Panc1 (cell line): ENCODE measurements around the gene HOMER2. TPM values are rescaled to one million over a fixed set of nuclear protein-coding genes. Genes with fewer than 3 reads are reported as not detected.

ENCODE experiments used
- ATAC-seq: fragments of 200-7000 bp; cut with Tn5 transposase; 2 replicates; pipeline ENCODE4 v1.9.1; 2020; ENCODE audit warnings: mild to moderate bottlenecking, moderate library complexity
- BruUV-seq: library from RNA; stranded (reverse); fragments of 400-500 nt; replicated peaks from 2 replicates; lab custom pipeline; 2021; lab: Mats Ljungman, UMichigan
- CTCF ChIA-PET: fragments of 300-600 bp; sonication (Branson Sonifier 250); formaldehyde crosslinking; loops from one replicate; lab custom pipeline; 2022; ENCODE audit warnings: antibody characterized with exemption; lab: Charles Lee
- POLR2A ChIA-PET: fragments of 300-600 bp; sonication (Branson Sonifier 250); formaldehyde crosslinking; loops from one replicate; lab custom pipeline; 2022; ENCODE audit warnings: antibody characterized with exemption; lab: Charles Lee
- DNase-seq: peaks from one replicate; pipeline ENCODE4 v3.0.0-alpha.2; 2010; ENCODE audit warnings: low read depth, low spot score
- H3K27ac ChIP-seq: 2 replicates; pipeline ENCODE4 v1.5.1; 2011; ENCODE audit warnings: mild to moderate bottlenecking, low read length, inconsistent platforms
- H3K27me3 ChIP-seq: fragments of 200-500 bp; sonication (Bioruptor generic); 2 replicates; pipeline ENCODE4 v1.6.0; 2014; ENCODE audit warnings: low read length, inconsistent platforms; ENCODE audit not compliant: control insufficient read depth, insufficient read depth
- H3K36me3 ChIP-seq: fragments of 200-500 bp; sonication (Bioruptor generic); 2 replicates; pipeline ENCODE4 v1.5.1; 2014; ENCODE audit warnings: inconsistent platforms, mild to moderate bottlenecking, low read length, moderate library complexity; ENCODE audit not compliant: control insufficient read depth, insufficient read depth
- H3K4me1 ChIP-seq: 2 replicates; pipeline ENCODE4 v1.5.1; 2011; ENCODE audit warnings: inconsistent platforms, mild to moderate bottlenecking, low read length, moderate library complexity; ENCODE audit not compliant: control insufficient read depth, insufficient read depth
- H3K4me3 ChIP-seq, 2 experiments: 2 replicates each; pipeline ENCODE4 v1.5.1; 2011 to 2012; ENCODE audit warnings: low read depth in 2 of 2, low read length in 2 of 2, mild to moderate bottlenecking in 2 of 2, inconsistent platforms in 1 of 2, moderate library complexity in 1 of 2
- H3K9me3 ChIP-seq: fragments of 200-500 bp; sonication (Bioruptor generic); 2 replicates; pipeline ENCODE4 v1.5.1; 2014; ENCODE audit warnings: low read depth, mild to moderate bottlenecking, inconsistent platforms, low read length, moderate library complexity; ENCODE audit not compliant: control insufficient read depth, insufficient read depth
- CTCF ChIP-seq: fragments of 450-650 bp; IDR thresholded peaks from 2 replicates; pipeline ENCODE4 v1.5.1; 2017; ENCODE audit warnings: mild to moderate bottlenecking
- POLR2AphosphoS5 ChIP-seq: IDR thresholded peaks from 2 replicates; pipeline ENCODE4 v1.6.1; 2012; ENCODE audit warnings: mild to moderate bottlenecking, low read depth, low read length, moderate library complexity
- REST ChIP-seq, 2 experiments: IDR thresholded peaks; 2 replicates each; pipeline ENCODE4 v1.6.1; 2011 to 2012; ENCODE audit warnings: low read depth in 2 of 2, control low read depth in 1 of 2, low read length in 1 of 2, mild to moderate bottlenecking in 1 of 2, moderate library complexity in 1 of 2; ENCODE audit not compliant: insufficient read depth in 1 of 2
- SIN3A ChIP-seq: IDR thresholded peaks from 2 replicates; pipeline ENCODE4 v1.6.1; 2012; ENCODE audit warnings: low read depth, mild to moderate bottlenecking, low read length, moderate library complexity, borderline replicate concordance; ENCODE audit not compliant: insufficient read depth
- TCF7L2 ChIP-seq: IDR thresholded peaks from 2 replicates; pipeline ENCODE4 v1.6.1; 2011; ENCODE audit warnings: mild to moderate bottlenecking, low read depth, low read length, inconsistent platforms
- in situ Hi-C: cut with HindIII; loops from 2 replicates; pipeline ENCODE4 v1.10.0; 2016; ENCODE audit warnings: low sequenced_read_pairs, low pct_unique_long_range_greater_than_20kb
- intact Hi-C: fragments of 100-400 bp; cut with micrococcal nuclease; formaldehyde crosslinking; loops from one replicate; pipeline ENCODE4 v1.10.0; 2022; ENCODE audit not compliant: unreplicated experiment
- total RNA-seq: library from RNA; stranded (reverse); gene quantifications from one replicate; pipeline ENCODE4 v1.2.1, GENCODE V29; 2021; ENCODE audit not compliant: unreplicated experiment

Gene HOMER2
- total RNA-seq, 1 experiment from 2014 or later, result 35.9 TPM

GRCh38 chr15:82864967-82865366 lies 87.6 kb downstream of the HOMER2 start:
- CTCF ChIA-PET, result no interaction called here
- Histone ChIP-seq H3K9me3 (no peaks in the 10 kb centered on the region), H3K27me3 (no peaks in the 10 kb centered on the region), H3K4me1 (no peaks in the 10 kb centered on the region), H3K36me3 (no peaks in the 10 kb centered on the region; the same call in 1 of the 2 replicates), H3K4me3 (no peak overlapping the region), H3K27ac (no peak overlapping the region)
- in situ Hi-C loops (no loop called here), intact Hi-C loops (no loop called here)
- POLR2A ChIA-PET, result interaction anchor here (0.6 kb wide), 1 partner anchor 35 kb away, joined by 8 read pairs; no protein-coding TSS in a partner anchor
- no peak for ATAC-seq
- no peak for DNase-seq
- TF ChIP-seq CTCF, result no peak
- no peak for TF ChIP-seq REST (IDR thresholded peaks at IDR 0.05; ENCODE audit: insufficient read depth in 1 of 2, low read depth in 2 of 2, low read length in 1 of 2)
- BruUV-seq, result no TSS peak

DNA sequence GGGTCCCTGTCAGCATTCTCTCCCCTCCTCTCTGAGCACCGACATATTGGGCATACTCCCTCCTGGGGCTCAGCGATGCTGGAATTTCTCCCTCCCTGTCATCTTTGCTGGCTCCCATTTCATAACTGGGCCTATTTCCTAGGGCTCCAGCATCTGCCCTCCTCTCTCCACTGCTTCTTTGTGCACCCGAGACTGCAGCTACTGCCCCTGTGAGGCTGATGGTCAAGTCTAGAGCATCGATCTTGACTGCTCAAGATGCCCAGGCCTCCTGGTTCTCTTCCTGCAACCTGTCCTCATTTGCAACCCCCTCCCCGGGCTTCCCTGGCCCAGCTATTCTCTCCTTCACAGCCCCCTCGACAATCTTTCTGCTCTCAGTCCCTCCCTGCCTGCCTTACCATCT lies 89.6 kb downstream of the HOMER2 start:
- ChIA-PET CTCF (no interaction called here), POLR2A (interaction anchor here (0.6 kb wide), 1 partner anchor 673 kb away, joined by 5 read pairs; no protein-coding TSS in a partner anchor)
- Histone ChIP-seq H3K4me3 (no peak overlapping the region), H3K27ac (no peak overlapping the region), H3K4me1 (no peaks in the 10 kb centered on the region), H3K36me3 (no peaks in the 10 kb centered on the region; the same call in 1 of the 2 replicates), H3K27me3 (no peaks in the 10 kb centered on the region), H3K9me3 (no peaks in the 10 kb centered on the region)
- DNase-seq, result no peak
- peak; percentile 48; the same call in 1 of the 2 replicates for ATAC-seq
- in situ Hi-C loops, result no loop called here
- intact Hi-C loops, result no loop called here
- TF ChIP-seq CTCF (no peak), TCF7L2 (no peak), POLR2AphosphoS5 (no peak), SIN3A (no peak), REST (IDR thresholded peaks at IDR 0.05; ENCODE audit: insufficient read depth in 1 of 2, low read depth in 2 of 2, low read length in 1 of 2) (no peak)
- TSS peak; percentile 19 for BruUV-seq
